MM.1S (cell line): ENCODE results near the gene GABRG3.

Experiments used
- CTCF ChIP-seq: fragments of 300-600 bp; sonication (generic); IDR thresholded peaks from 2 replicates; pipeline ENCODE4 v1.5.1; 2016; ENCODE audit warnings: antibody characterized with exemption, low read length, mixed read lengths
- EZH2 ChIP-seq: fragments of 300-600 bp; sonication (generic); optimal IDR thresholded peaks from 2 replicates; pipeline ENCODE3; 2017; ENCODE audit warnings: low read depth, mild to moderate bottlenecking, antibody characterized with exemption, low read length, mixed read lengths

GRCh38 chr15:27249046-27249759, 278.2 kb downstream of the GABRG3 start:
- TF ChIP-seq CTCF (no peak), EZH2 (no peak)
